ENCODE measurements around the gene ICOSLG.

DNA sequence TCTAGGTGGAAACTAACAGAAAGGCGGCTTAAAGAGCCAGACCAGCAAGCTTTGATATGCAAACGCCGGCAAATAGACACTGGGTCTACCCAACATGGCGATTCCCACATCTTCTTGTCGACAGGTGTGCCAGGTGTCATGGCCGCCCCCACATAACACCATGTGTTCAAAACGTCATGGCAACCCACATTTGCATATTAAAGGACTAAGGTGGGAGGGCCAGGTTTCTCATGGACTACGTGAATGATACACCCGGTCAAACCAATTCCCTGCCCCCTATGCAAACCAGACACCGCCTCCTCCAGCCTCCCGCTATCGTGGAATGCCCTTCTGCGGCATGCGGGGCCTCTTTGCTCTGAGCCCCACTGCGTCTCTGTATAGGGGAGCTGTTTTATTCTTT lies 41.3 kb downstream of the ICOSLG start:
- TF ChIP-seq CTCF (IDR thresholded peaks at IDR 0.05) (no peak), EP300 (IDR thresholded peaks at IDR 0.05) (no peak), POLR2A (IDR thresholded peaks at IDR 0.05) (no peak), POLR2AphosphoS5 (IDR thresholded peaks at IDR 0.05) (no peak)
